ENCODE measurements around the gene NDRG3.

DNA sequence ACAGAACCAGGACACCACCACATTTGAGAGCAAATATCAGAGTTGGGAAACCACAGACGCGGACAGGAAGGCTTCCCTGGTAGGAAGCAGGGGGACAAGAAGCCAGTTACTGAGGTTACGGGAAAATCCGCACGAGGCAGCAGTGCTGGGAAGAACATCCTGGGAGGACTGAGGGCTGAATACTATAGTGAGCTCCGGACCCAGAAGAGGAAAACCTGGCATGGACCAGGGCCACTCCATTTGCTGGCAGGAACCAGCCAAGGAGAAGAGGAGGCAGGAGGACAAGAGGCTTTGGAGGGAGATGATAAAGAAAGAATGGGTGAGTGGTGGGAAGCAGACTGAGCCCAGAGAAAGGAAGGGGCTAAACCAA is 33.8 kb upstream of the NDRG3 start:
- TF ChIP-seq, protein P1, sequence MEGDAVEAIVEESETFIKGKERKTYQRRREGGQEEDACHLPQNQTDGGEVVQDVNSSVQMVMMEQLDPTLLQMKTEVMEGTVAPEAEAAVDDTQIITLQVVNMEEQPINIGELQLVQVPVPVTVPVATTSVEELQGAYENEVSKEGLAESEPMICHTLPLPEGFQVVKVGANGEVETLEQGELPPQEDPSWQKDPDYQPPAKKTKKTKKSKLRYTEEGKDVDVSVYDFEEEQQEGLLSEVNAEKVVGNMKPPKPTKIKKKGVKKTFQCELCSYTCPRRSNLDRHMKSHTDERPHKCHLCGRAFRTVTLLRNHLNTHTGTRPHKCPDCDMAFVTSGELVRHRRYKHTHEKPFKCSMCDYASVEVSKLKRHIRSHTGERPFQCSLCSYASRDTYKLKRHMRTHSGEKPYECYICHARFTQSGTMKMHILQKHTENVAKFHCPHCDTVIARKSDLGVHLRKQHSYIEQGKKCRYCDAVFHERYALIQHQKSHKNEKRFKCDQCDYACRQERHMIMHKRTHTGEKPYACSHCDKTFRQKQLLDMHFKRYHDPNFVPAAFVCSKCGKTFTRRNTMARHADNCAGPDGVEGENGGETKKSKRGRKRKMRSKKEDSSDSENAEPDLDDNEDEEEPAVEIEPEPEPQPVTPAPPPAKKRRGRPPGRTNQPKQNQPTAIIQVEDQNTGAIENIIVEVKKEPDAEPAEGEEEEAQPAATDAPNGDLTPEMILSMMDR (conservative IDR thresholded peaks at IDR 0.05; ENCODE audit: low read length): no peak
- no peak for TF ChIP-seq EZH2phosphoT487 (IDR thresholded peaks at IDR 0.05; ENCODE audit: borderline replicate concordance, low read depth, low read length)
